GM12878 (cell line): ENCODE measurements around the gene CPA2. TPM values are rescaled to one million over a fixed set of nuclear protein-coding genes. Genes with fewer than 3 reads are reported as not detected.

ENCODE experiments used
- ATAC-seq: fragments of 200-7000 bp; cut with Tn5 transposase; 3 replicates; pipeline ENCODE4 v1.9.1; 2020; ENCODE audit warnings: mild to moderate bottlenecking, moderate library complexity
- BruUV-seq: library from RNA; stranded (reverse); fragments of 400-500 nt; replicated peaks from 2 replicates; lab custom pipeline; 2021; lab: Mats Ljungman, UMichigan
- CTCF ChIA-PET: fragments of 300-600 bp; sonication (Branson Sonifier 250); formaldehyde crosslinking; extraction: SDS; loops from one replicate; lab custom pipeline; 2021; ENCODE audit warnings: inconsistent platforms; lab: Yijun Ruan, JAX
- POLR2A ChIA-PET: fragments of 350-600 bp; formaldehyde crosslinking; extraction: SDS; loops from one replicate; lab custom pipeline; 2021; ENCODE audit warnings: inconsistent platforms; lab: Charles Lee
- RAD21 ChIA-PET: fragments of 300-600 bp; sonication (Branson Sonifier 250); formaldehyde crosslinking; loops from one replicate; lab custom pipeline; 2023; ENCODE audit warnings: antibody characterized with exemption; ENCODE audit not compliant: unreplicated experiment; lab: Charles Lee
- SMC1A ChIA-PET: fragments of 300-600 bp; sonication (Branson Sonifier 250); formaldehyde crosslinking; loops from one replicate; lab custom pipeline; 2023; ENCODE audit not compliant: unreplicated experiment, uncharacterized antibody; lab: Charles Lee
- DNase-seq: peaks from one replicate; pipeline ENCODE4 v3.0.0-alpha.2; 2011; ENCODE audit warnings: low read depth, low spot score
- FAIRE-seq: peaks from 3 replicates; lab custom pipeline; 2011; peaks lifted over from hg19 to GRCh38; lab: Jason Lieb, UNC
- H2AFZ ChIP-seq: 2 replicates; pipeline ENCODE4 v1.6.0; 2011; ENCODE audit warnings: low read depth, low read length, control low read depth; ENCODE audit not compliant: control insufficient read depth
- H3K27ac ChIP-seq: 2 replicates; pipeline ENCODE4 v1.5.1; 2011; ENCODE audit warnings: control low read depth; ENCODE audit not compliant: control insufficient read depth, insufficient read depth
- H3K27me3 ChIP-seq, 2 experiments: replicated peaks in 1 of 2; 2 replicates each; pipeline versions ENCODE4 v1.6.0 to v1.6.1; 2011; ENCODE audit warnings: low read length in 1 of 2; ENCODE audit not compliant: control insufficient read depth in 2 of 2, insufficient read depth in 2 of 2
- H3K36me3 ChIP-seq, 2 experiments: 2 replicates each; pipeline ENCODE4 v1.5.1; 2011; ENCODE audit warnings: low read length in 1 of 2; ENCODE audit not compliant: control insufficient read depth in 2 of 2, insufficient read depth in 2 of 2
- H3K4me1 ChIP-seq: 2 replicates; pipeline ENCODE4 v1.6.1; 2011; ENCODE audit warnings: mild to moderate bottlenecking, low read length, moderate library complexity, mixed read lengths; ENCODE audit not compliant: control insufficient read depth, insufficient read depth
- H3K4me2 ChIP-seq: 2 replicates; pipeline ENCODE4 v1.6.0; 2011; ENCODE audit warnings: control low read depth; ENCODE audit not compliant: control insufficient read depth, insufficient read depth
- H3K4me3 ChIP-seq: fragments of 200-600 bp; sonication (generic); 2 replicates; pipeline ENCODE4 v1.5.1; 2016
- H3K79me2 ChIP-seq: 2 replicates; pipeline ENCODE4 v1.6.0; 2011; ENCODE audit warnings: low read length; ENCODE audit not compliant: control insufficient read depth, insufficient read depth
- H3K9ac ChIP-seq: 2 replicates; pipeline ENCODE4 v1.8.0; 2011; ENCODE audit warnings: low read length, control low read depth, mixed read lengths; ENCODE audit not compliant: control insufficient read depth, insufficient read depth
- H3K9me3 ChIP-seq: replicated peaks from 3 replicates; pipeline ENCODE4 v1.5.1; 2011; ENCODE audit warnings: mild to moderate bottlenecking, low read length; ENCODE audit not compliant: control insufficient read depth, insufficient read depth
- H4K20me1 ChIP-seq: 2 replicates; pipeline ENCODE4 v1.6.0; 2011; ENCODE audit not compliant: control insufficient read depth, insufficient read depth
- ESRRA ChIP-seq: IDR thresholded peaks from 2 replicates; pipeline ENCODE4 v1.6.1; 2012; ENCODE audit warnings: mild to moderate bottlenecking, low read length, improper control_type of control experiment
- SMARCA5 ChIP-seq: fragments of 450-650 bp; IDR thresholded peaks from 2 replicates; pipeline ENCODE4 v1.6.1; 2017; ENCODE audit warnings: mild to moderate bottlenecking
- SRF ChIP-seq, 2 experiments: IDR thresholded peaks; 2 replicates each; pipeline ENCODE4 v1.6.1; 2011; ENCODE audit warnings: low read depth in 2 of 2, low read length in 2 of 2, mild to moderate bottlenecking in 1 of 2, moderate library complexity in 1 of 2
- WGBS: methylation state at CpG from one replicate; pipeline ENCODE4 v1.1.6; 2016; ENCODE audit warnings: low lambda C conversion rate; ENCODE audit not compliant: insufficient replicate concordance, insufficient coverage; ENCODE audit errors: missing lambda C conversion rate; 5-methylcytosine and 5-hydroxymethylcytosine counted together
- in situ Hi-C: fragments of 300-500 bp; cut with MboI; formaldehyde crosslinking; loops from 9 replicates; pipeline ENCODE4 v1.14.3; 2018; ENCODE audit warnings: mixed read lengths
- intact Hi-C: fragments of 100-400 bp; cut with micrococcal nuclease; formaldehyde crosslinking; loops from one replicate; pipeline ENCODE4 v1.14.2; 2022; ENCODE audit not compliant: unreplicated experiment
- polyA plus RNA-seq, 11 experiments: library from polyadenylated mRNA; depleted of rRNA in 4 of 11; unstranded in 6 of 11; stranded (reverse) in 5 of 11; fragments of >200 nt; fragmentation: Nextera tagmentation in 4 of 11; fragmentation: Illumina TruSeq in 1 of 11; extraction: Ambion mirVana in 4 of 11; extraction: Trizol in 1 of 11; gene quantifications; 1 replicate in 1 of 11; 2 replicates in 10 of 11; pipeline versions ENCODE4 v1.2.1 to v1.2.3, GENCODE V29; 2011 to 2016; ENCODE audit warnings: inconsistent platforms in 2 of 11, missing spikeins in 2 of 11, low read depth in 1 of 11
- total RNA-seq, 4 experiments: library from RNA; depleted of rRNA in 3 of 4; stranded (reverse); fragments of >200 nt in 3 of 4; fragmentation: Illumina TruSeq in 1 of 4; extraction: Trizol in 1 of 4; gene quantifications; 2 replicates each; pipeline versions ENCODE4 v1.2.1 to v1.2.3, GENCODE V29; 2013 to 2021
- TF ChIP-seq, protein P1 (sequence below): fragments of 450-650 bp; IDR thresholded peaks from 2 replicates; pipeline ENCODE4 v1.6.1; 2018; ENCODE audit warnings: mild to moderate bottlenecking, low read depth, moderate library complexity; ENCODE audit not compliant: partially characterized antibody
- TF ChIP-seq, protein P2 (sequence below): fragments of 450-650 bp; formaldehyde crosslinking; IDR thresholded peaks from 2 replicates; pipeline ENCODE4 v1.4.0; 2020; ENCODE audit warnings: mild to moderate bottlenecking, moderate library complexity

The CPA2 gene
- total and polyA plus RNA-seq, 10 of the 15 experiments (the other 5 are each of a cell fraction or from before 2014, with no cell fraction given) = 0.04 to 1.9 TPM; not detected in 8

GRCh38 chr7:130314305-130314704 is 47.6 kb downstream of the CPA2 start:
- ATAC-seq = no peak
- FAIRE-seq = no peak
- intact Hi-C loops = loop anchor here (5.0 kb wide), 1 partner anchor 72 kb away; no protein-coding TSS in a partner anchor
- in situ Hi-C loops = no loop called here
- TF ChIP-seq ESRRA (no peak), SRF (IDR thresholded peaks at IDR 0.05; ENCODE audit: low read depth in 2 of 2, low read length in 2 of 2) (no peak), SMARCA5 (no peak)
- TF ChIP-seq, protein P1, sequence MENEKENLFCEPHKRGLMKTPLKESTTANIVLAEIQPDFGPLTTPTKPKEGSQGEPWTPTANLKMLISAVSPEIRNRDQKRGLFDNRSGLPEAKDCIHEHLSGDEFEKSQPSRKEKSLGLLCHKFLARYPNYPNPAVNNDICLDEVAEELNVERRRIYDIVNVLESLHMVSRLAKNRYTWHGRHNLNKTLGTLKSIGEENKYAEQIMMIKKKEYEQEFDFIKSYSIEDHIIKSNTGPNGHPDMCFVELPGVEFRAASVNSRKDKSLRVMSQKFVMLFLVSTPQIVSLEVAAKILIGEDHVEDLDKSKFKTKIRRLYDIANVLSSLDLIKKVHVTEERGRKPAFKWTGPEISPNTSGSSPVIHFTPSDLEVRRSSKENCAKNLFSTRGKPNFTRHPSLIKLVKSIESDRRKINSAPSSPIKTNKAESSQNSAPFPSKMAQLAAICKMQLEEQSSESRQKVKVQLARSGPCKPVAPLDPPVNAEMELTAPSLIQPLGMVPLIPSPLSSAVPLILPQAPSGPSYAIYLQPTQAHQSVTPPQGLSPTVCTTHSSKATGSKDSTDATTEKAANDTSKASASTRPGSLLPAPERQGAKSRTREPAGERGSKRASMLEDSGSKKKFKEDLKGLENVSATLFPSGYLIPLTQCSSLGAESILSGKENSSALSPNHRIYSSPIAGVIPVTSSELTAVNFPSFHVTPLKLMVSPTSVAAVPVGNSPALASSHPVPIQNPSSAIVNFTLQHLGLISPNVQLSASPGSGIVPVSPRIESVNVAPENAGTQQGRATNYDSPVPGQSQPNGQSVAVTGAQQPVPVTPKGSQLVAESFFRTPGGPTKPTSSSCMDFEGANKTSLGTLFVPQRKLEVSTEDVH = no peak
- TF ChIP-seq, protein P2, sequence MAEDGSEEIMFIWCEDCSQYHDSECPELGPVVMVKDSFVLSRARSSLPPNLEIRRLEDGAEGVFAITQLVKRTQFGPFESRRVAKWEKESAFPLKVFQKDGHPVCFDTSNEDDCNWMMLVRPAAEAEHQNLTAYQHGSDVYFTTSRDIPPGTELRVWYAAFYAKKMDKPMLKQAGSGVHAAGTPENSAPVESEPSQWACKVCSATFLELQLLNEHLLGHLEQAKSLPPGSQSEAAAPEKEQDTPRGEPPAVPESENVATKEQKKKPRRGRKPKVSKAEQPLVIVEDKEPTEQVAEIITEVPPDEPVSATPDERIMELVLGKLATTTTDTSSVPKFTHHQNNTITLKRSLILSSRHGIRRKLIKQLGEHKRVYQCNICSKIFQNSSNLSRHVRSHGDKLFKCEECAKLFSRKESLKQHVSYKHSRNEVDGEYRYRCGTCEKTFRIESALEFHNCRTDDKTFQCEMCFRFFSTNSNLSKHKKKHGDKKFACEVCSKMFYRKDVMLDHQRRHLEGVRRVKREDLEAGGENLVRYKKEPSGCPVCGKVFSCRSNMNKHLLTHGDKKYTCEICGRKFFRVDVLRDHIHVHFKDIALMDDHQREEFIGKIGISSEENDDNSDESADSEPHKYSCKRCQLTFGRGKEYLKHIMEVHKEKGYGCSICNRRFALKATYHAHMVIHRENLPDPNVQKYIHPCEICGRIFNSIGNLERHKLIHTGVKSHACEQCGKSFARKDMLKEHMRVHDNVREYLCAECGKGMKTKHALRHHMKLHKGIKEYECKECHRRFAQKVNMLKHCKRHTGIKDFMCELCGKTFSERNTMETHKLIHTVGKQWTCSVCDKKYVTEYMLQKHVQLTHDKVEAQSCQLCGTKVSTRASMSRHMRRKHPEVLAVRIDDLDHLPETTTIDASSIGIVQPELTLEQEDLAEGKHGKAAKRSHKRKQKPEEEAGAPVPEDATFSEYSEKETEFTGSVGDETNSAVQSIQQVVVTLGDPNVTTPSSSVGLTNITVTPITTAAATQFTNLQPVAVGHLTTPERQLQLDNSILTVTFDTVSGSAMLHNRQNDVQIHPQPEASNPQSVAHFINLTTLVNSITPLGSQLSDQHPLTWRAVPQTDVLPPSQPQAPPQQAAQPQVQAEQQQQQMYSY = no peak
- ChIA-PET SMC1A (no interaction called here), CTCF (no interaction called here), RAD21 (no interaction called here), POLR2A (no interaction called here)
- H3K9me3 ChIP-seq = no peaks in the 10 kb centered on the region; the same call in 2 of the 3 replicates
- H3K4me3 ChIP-seq = no peak overlapping the region
- no peak overlapping the region for H3K27ac ChIP-seq
- BruUV-seq = no TSS peak
- no peaks in the 10 kb centered on the region for H3K36me3 ChIP-seq
- no peak for DNase-seq
- no peaks in the 10 kb centered on the region for H3K4me1 ChIP-seq
- H3K9ac ChIP-seq = no peak overlapping the region
- no peaks in the 10 kb centered on the region for H4K20me1 ChIP-seq
- no peaks in the 10 kb centered on the region for H3K27me3 ChIP-seq
- H3K79me2 ChIP-seq = no peaks in the 10 kb centered on the region
- H3K4me2 ChIP-seq = no peak overlapping the region
- H2AFZ ChIP-seq = no peak overlapping the region
- 92% methylated on average over 6 of the region's 6 CpGs for WGBS
